NCI-H2196 treated with DMSO at 0.1 percent for 48 hours (cell line): Measurements from ENCODE around the gene NETO2.

Source experiments
- DNase-seq: peaks from one replicate; lab custom pipeline; 2025; ENCODE audit not compliant: unreplicated experiment; lab: John Stamatoyannopoulos, UW

The NETO2 gene

GRCh38 chr16:47047524-47048203, 96.1 kb downstream of the NETO2 start:
- no peak for DNase-seq

GRCh38 chr16:47046726-47047523, 96.8 kb downstream of the NETO2 start:
- DNase-seq = no peak

DNA sequence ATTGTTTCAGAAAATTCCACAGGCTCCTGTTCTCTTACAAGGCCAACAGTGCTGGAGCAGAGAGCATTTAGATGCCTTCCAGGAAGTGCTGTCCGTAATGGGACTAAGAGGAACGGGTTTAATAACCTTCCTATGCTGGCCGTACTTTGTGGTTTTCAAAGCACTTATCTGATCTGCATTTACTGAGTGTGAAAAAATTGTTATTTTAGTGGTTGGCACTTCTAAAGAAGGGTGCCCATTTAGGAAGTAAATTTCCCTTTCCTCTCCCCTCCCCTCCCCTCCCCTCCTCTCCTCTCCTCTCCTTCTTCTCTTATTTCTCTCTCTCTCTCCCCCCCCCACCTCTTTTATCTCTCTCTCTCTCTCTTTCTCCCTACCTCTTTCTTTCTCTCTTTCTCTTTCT, 98.3 kb downstream of the NETO2 start:
- DNase-seq = no peak

- no peak for DNase-seq
These were observed 98.7 kb downstream of the NETO2 start for GRCh38 chr16:47045023-47045422.

- DNase-seq = no peak
These were observed 99.6 kb downstream of the NETO2 start for GRCh38 chr16:47043970-47044684.

- DNase-seq = no peak
These were observed 100.5 kb downstream of the NETO2 start for GRCh38 chr16:47043200-47043599.

- DNase-seq = no peak
These were observed 105.8 kb downstream of the NETO2 start for GRCh38 chr16:47037746-47038458.

DNA sequence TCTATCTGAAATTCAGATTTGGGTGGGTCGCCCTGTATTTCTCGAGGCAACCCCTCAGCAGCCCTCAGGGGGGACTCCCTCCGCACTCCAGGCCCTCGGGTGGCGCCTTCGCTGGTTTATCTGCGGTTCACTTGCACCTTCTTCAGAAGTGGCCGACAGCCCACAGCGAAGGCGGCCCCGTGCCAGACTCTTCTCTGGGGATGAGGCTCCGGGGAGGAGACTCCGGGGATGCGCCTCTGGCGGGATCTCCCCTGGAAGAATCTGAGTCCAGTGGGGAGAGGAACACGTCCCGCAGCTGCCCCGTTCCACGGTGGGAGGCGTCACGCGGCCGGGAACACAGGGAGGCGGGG, 106.4 kb downstream of the NETO2 start:
- no peak for DNase-seq

DNA sequence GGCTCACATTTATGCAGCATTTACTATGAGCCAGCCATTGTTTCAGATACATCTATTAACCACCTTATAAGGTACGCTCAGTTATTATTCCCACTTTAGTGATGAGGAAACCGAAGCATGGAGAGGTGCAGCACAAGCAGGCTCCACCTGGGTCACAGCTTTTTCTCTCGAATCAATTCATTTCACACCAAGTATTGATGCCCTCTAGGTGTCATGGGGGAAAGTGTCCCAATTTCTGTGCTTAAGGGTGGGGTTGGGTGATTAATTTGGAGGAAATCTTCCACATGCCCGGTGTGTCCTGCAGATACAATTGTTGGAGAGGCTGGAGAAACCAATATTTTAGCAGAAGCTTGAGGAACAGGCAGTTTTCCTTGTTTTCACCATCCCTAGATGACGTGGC, 107.5 kb downstream of the NETO2 start:
- DNase-seq = no peak

DNA sequence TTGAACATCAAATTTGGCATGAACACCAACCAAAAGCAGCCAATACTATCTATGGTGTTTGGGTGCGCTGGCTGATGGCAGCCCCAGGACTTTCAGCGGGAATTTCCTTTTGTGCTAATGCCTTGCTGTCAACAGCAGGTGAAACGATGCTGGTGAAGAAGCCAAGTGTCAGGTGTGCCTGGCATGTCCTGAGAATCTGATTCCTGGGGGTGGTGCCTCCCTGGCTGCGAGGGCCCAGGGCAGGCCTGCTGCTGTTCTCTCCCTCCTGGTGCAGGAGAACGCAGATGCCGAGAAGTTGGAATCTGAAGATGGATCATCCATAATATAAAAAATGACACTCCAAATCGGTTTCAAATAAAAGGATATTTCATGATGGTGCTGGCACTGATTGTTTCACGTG, 108.3 kb downstream of the NETO2 start:
- DNase-seq = no peak

DNA sequence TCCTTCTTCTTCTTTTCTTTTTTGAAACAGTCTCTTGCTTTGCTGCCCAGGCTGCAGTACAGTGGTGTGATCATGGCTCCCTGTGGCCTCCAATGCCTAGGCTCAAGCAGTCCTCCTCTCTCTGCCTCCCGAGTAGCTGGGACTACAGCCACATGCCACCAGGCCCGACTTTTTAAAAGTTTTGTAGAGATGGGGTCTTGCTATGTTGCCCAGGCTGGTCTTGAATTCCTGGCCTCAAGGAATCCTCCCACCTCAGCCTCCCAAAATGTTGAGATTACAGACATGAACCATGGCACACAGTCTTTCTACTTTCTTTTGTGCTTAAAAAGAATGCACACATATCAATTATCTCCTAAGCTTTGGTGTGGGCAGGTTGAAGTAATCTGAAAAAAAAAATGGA, 109.3 kb downstream of the NETO2 start:
- DNase-seq = no peak

DNA sequence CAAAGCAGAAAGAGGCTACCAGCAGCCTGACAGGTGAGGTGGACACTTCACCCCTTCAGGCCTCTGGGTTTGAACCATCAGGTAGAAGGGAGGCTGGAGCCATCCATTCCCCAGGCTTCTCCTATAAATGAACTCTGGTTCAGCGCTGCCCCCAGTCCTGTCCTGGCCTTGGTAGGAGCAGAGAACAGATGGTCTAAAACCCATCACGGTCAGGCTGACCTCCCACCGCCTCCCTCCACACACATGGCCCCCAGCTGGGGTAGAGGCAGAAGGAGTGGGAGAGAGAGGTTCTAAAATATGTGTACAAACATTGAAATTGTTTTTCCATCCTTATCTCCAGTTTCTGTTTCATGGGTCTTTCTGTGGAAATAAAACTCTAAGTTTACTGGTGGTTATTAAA, 110.6 kb downstream of the NETO2 start:
- no peak for DNase-seq

DNA sequence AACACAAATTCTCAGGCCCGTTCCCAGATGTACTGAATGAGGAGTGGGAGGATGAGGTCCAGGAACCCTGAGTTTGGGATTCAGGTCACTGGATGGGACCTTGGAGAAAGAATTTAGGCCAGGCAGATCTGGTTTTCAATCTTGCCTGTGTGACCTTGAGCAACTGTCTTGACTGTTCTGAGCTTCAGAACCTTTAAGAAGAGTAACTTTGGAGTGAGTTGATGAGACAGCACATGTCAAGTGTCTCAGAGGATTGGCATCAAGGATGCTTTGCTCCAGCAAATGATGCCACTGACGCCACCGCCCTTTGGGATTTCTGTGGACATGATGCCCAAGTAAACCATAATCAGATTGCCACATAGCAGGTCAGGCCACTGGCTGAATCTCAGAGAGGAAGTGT, 114.0 kb downstream of the NETO2 start:
- no peak for DNase-seq

DNA sequence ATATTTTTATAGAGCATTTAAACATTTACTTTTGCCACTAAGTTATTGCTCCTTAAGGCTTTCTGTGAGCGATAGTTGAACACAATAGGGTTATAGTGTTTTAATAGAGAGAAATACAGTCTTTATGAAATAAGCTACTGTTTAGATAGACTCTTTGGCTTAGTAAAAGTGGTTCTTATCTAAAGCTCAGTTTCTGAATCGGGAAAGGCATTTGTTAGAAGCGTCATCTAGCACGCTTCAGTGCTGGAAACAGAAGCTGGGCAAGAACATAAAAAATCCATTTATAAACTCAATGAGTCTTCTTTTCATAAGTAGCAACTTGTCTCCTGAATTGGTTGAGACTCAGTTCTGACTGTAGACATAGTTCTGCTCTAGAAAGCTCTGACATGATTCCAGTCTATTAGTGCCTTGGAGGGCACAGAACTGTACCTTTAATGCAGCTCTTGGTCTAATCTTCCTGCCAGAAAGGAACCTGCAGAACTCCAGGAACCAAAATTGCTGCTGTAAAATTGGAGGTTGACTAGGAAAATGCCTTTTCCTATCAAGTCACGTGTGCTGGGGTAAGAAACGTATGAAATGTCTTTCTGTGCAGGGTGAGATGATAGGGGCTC, 114.9 kb downstream of the NETO2 start:
- no peak for DNase-seq
